ENCODE measurements around the gene APOO. TPM values are rescaled to one million over a fixed set of nuclear protein-coding genes. Genes with fewer than 3 reads are reported as not detected.

Gene APOO
- total RNA-seq, 1 experiment from 2014 or later = 95.3 TPM

DNA sequence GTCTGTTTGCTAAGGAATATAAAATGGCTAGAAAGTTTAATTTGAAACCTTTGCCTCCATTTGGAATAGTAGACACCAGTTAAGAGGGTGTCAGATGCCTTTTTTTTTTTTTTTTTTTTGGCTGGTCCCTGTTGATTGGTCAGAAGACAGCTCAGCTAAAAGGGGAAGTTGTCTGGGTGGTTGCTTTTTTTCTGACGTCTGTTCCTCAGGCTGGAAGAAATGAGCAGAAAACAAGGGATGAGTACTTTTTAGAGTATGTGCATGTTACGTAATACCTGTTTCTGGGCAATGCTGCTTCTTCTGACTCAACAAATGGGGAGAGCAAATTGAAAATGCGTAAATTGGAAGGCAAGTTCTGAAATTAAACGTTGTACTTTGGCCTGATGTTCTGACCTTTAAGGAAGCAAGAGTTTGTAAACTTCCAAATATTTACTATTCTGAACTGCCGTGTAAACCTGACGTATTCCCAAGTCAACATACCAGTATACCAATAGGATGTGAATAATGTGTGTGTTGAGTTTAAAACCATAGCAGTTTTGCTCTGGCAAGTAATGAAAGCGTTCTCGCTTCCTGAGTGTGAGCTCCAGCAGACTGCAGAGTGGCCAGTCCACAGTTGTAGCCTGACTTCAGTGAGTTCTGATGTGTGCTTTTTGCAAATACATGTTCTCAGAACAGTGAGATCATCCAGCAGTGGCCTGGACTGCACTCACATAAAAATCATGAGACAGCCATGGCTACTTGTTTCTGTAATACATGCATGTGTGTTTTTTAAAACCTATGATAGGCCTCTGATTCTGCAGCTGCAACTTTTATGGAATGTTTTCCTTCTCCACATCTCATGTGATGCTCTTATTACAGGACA lies 123.0 kb downstream of the APOO start:
- Mint-ChIP-seq H3K36me3 (ENCODE audit: insufficient read depth in 1 of 3, low read depth in 3 of 3) (peaks cover 8 to 24% (median 24%) of the 10 kb centered on the region in 3 experiments; a peak in 6 of 7 replicates), H3K4me1 (peaks cover 24 to 26% of the 10 kb centered on the region in 2 experiments), H3K27me3 (ENCODE audit: low read depth) (no peaks in the 10 kb centered on the region), H3K4me3 (peak overlapping the region; percentile 97 to 98; a peak in 4 of 5 replicates), H3K27ac (no peak overlapping the region), H3K9me3 (no peaks in the 10 kb centered on the region)
- H2BK12ac ChIP-seq (ENCODE audit: insufficient read length, low read depth, low read length) = no peak overlapping the region
- peak overlapping the region; percentile 96 for H3K4me2 ChIP-seq (ENCODE audit: insufficient read depth, insufficient read length, low read length)
- H4K5ac ChIP-seq (ENCODE audit: insufficient read length, low read depth, low read length) = no peak overlapping the region
- TF ChIP-seq, protein P1, sequence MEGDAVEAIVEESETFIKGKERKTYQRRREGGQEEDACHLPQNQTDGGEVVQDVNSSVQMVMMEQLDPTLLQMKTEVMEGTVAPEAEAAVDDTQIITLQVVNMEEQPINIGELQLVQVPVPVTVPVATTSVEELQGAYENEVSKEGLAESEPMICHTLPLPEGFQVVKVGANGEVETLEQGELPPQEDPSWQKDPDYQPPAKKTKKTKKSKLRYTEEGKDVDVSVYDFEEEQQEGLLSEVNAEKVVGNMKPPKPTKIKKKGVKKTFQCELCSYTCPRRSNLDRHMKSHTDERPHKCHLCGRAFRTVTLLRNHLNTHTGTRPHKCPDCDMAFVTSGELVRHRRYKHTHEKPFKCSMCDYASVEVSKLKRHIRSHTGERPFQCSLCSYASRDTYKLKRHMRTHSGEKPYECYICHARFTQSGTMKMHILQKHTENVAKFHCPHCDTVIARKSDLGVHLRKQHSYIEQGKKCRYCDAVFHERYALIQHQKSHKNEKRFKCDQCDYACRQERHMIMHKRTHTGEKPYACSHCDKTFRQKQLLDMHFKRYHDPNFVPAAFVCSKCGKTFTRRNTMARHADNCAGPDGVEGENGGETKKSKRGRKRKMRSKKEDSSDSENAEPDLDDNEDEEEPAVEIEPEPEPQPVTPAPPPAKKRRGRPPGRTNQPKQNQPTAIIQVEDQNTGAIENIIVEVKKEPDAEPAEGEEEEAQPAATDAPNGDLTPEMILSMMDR (conservative IDR thresholded peaks at IDR 0.05) = no peak
- no peaks in the 10 kb centered on the region for H3K4me1 ChIP-seq (ENCODE audit: insufficient read depth, low read length)
- H2AK5ac ChIP-seq (ENCODE audit: insufficient read length, low read length) = no peak overlapping the region
- H3T11ph ChIP-seq (ENCODE audit: low read length) = no peak overlapping the region
- no peaks in the 10 kb centered on the region for H3K27me3 ChIP-seq (ENCODE audit: insufficient read depth, low read length)
- no peak overlapping the region for H4K91ac ChIP-seq (ENCODE audit: insufficient read length, low read depth, low read length)
- H3K56ac ChIP-seq (ENCODE audit: insufficient read length, low read depth, low read length) = no peak overlapping the region
- no peak overlapping the region for H3K14ac ChIP-seq (ENCODE audit: insufficient read depth, low read length)
- WGBS (ENCODE audit: extremely low coverage, insufficient read length, low lambda C conversion rate) = no CpG with 5 or more reads among the region's 8 CpGs
- H3K9ac ChIP-seq (ENCODE audit: extremely low read depth, insufficient read length, low read length) = no peak overlapping the region
- H3K79me1 ChIP-seq (ENCODE audit: insufficient read depth, low read depth, low read length, poor library complexity, severe bottlenecking) = no peaks in the 10 kb centered on the region
- H2BK15ac ChIP-seq (ENCODE audit: low read depth, low read length) = no peak overlapping the region
- H4K8ac ChIP-seq (replicated peaks; ENCODE audit: insufficient read length, low read depth, low read length) = no peak overlapping the region
- H2BK120ac ChIP-seq (ENCODE audit: low read depth, low read length, poor library complexity, severe bottlenecking) = no peak overlapping the region
- no peak for DNase-seq
- H3K23ac ChIP-seq (ENCODE audit: insufficient read length, low read depth, low read length) = no peak overlapping the region
- H2AFZ ChIP-seq (ENCODE audit: low read length) = no peak overlapping the region
- H3K27ac ChIP-seq (ENCODE audit: insufficient read length, low read depth, low read length) = no peak overlapping the region
- no peak overlapping the region for H2BK5ac ChIP-seq (ENCODE audit: insufficient read length, low read length)
- no peaks in the 10 kb centered on the region for H4K20me1 ChIP-seq (ENCODE audit: control insufficient read depth, insufficient read depth, insufficient read length)
- H3K9me3 ChIP-seq (ENCODE audit: control insufficient read depth, low read depth, low read length) = no peaks in the 10 kb centered on the region
- peaks cover 3% of the 10 kb centered on the region for H3K23me2 ChIP-seq (ENCODE audit: insufficient read length, low read depth, low read length, poor library complexity, severe bottlenecking)
- H2BK20ac ChIP-seq (ENCODE audit: low read depth, low read length, poor library complexity, severe bottlenecking) = no peak overlapping the region
- no peak overlapping the region for H3K4ac ChIP-seq (ENCODE audit: low read depth, low read length)
- H3K79me2 ChIP-seq (ENCODE audit: insufficient read depth, low read length) = no peaks in the 10 kb centered on the region
- H3K18ac ChIP-seq (ENCODE audit: insufficient read length, low read depth, low read length) = no peak overlapping the region

Data from H9 (cell line).